ENCODE results near the gene PET117. TPM values are rescaled to one million over a fixed set of nuclear protein-coding genes. Genes with fewer than 3 reads are reported as not detected.
A peak's percentile ranks its signal among the peaks of the same experiment; 100 is the strongest.
"Not testable (repeated sequence)": the region's sequence is repeated elsewhere in the genome, so short reads cannot be mapped to it uniquely, and the experiment has no call there.

The PET117 gene
- total RNA-seq, 4 donors from 2014 or later, result 5.1 to 17.4 (median 11.0) TPM

DNA sequence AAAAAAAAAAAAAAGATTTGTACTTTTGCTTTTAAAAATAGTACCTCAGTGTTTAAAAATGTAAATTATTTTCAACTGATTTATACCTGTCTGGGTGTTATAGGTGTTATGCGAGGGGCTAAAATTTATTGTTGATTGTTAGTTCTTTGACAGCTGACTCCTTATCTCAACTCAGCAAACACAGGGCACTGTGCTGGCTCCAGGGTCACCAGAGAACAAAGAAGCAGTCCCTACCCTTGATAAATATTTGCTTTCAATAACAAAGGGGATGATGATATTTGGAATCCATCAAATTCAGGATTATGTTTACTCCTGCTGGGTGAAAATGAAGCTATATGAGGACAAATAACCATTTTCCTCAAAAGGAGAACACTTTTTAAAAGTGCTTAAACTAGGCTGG is 34.2 kb upstream of the PET117 start:
- Histone ChIP-seq H3K27ac (no peak overlapping the region), H3K27me3 (peaks cover 0 to 4% of the 10 kb centered on the region in 2 donors), H3K4me1 (no peaks in the 10 kb centered on the region), H3K36me3 (no peaks in the 10 kb centered on the region), H3K9me3 (peaks cover 0 to 5% (median 0%) of the 10 kb centered on the region in 4 donors), H3K4me3 (no peak overlapping the region)
- TF ChIP-seq POLR2A (IDR thresholded peaks at IDR 0.05), result no peak
- TF ChIP-seq, protein P1, sequence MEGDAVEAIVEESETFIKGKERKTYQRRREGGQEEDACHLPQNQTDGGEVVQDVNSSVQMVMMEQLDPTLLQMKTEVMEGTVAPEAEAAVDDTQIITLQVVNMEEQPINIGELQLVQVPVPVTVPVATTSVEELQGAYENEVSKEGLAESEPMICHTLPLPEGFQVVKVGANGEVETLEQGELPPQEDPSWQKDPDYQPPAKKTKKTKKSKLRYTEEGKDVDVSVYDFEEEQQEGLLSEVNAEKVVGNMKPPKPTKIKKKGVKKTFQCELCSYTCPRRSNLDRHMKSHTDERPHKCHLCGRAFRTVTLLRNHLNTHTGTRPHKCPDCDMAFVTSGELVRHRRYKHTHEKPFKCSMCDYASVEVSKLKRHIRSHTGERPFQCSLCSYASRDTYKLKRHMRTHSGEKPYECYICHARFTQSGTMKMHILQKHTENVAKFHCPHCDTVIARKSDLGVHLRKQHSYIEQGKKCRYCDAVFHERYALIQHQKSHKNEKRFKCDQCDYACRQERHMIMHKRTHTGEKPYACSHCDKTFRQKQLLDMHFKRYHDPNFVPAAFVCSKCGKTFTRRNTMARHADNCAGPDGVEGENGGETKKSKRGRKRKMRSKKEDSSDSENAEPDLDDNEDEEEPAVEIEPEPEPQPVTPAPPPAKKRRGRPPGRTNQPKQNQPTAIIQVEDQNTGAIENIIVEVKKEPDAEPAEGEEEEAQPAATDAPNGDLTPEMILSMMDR (IDR thresholded peaks at IDR 0.05), result no peak
- no peak for TF ChIP-seq EP300 (IDR thresholded peaks at IDR 0.05)
- 75 to 84% methylated on average over 1 of the region's 1 CpG for WGBS, 2 donors
- DNase-seq (ENCODE audit: low spot score in 2 of 2), result no peak

DNA sequence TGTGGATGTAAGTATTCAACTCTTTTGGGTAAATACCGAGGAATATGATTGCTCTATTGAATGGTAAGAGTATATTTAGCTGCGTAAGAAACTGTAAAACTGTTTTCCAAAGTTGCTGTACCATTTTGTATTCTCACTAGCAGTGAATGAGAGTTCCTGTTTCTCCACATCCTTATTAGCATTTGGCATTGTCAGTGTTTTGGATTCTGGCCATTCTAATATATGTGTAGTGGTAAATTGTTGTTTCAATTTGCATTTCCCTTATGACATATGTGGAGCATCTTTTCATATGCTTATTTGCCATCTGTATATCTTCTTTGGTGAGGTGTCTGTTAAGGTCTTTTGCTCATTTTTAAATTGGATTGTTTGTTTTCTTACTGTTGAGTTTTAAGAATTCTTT is 29.3 kb upstream of the PET117 start:
- WGBS, 2 donors, result 88 to 90% methylated on average over 2 of the region's 2 CpGs

DNA sequence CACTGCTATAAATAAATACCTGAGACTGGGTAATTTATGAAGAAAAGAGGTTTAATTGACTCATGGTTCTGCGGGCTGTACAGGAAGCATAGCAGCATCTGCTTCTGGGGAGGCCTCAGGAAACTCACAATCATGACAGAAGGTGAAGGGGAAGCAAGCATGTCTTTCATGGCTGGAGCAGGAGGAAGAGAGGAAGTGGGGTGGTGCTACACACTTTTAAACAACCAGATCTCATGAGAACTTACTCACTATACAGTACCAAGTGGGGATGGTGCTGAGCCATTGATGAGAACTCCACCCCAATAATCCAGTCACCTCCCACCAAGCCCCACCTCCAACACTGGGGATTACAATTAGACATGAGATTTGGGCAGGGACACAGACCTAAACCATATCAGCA is 9.1 kb upstream of the PET117 start:
- not testable (repeated sequence) for H3K4me3 ChIP-seq; H3K4me1 ChIP-seq; H3K27ac ChIP-seq; H3K9me3 ChIP-seq; H3K27me3 ChIP-seq; DNase-seq (ENCODE audit: low spot score in 2 of 2); H3K36me3 ChIP-seq
- WGBS, 2 donors, result 60 to 72% methylated on average over 1 of the region's 1 CpG

More for the DNA sequence above, 29.3 kb upstream of the PET117 start:
- Histone ChIP-seq H3K9me3 (peaks cover 0 to 5% (median 0%) of the 10 kb centered on the region in 4 donors), H3K27ac (no peak overlapping the region), H3K27me3 (no peaks in the 10 kb centered on the region), H3K36me3 (no peaks in the 10 kb centered on the region), H3K4me3 (no peak overlapping the region), H3K4me1 (no peaks in the 10 kb centered on the region)
- TF ChIP-seq POLR2A (IDR thresholded peaks at IDR 0.05), result no peak
- TF ChIP-seq, protein P1 (IDR thresholded peaks at IDR 0.05), result no peak
- no peak for TF ChIP-seq EP300 (IDR thresholded peaks at IDR 0.05)
- DNase-seq (ENCODE audit: low spot score in 2 of 2), result no peak

DNA sequence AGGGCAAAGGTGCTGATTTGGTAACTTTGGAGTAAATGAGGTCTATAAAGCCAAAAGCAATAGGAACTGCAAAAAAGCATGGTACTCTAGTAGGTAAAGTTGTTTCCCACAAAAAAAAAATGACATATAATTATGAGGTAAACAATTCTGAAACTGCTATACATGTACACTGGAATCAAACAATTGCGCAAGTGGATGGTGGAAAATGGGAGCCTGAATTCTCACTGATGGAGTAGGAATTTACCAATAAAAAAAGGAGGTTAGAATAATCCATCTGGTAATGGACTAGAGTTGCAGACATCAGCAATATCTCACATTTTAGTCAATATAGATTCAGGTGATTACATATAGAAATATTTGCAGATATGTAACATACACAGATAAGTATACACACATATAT is 5.0 kb upstream of the PET117 start:
- H3K27me3 ChIP-seq, result no peaks in the 10 kb centered on the region
- no peak for DNase-seq (ENCODE audit: low spot score in 2 of 2)
- H3K4me1 ChIP-seq, result peaks cover 0 to 8% (median 2%) of the 10 kb centered on the region in 4 donors
- TF ChIP-seq EP300 (IDR thresholded peaks at IDR 0.05) (no peak), POLR2A (IDR thresholded peaks at IDR 0.05) (no peak)
- TF ChIP-seq, protein P1 (IDR thresholded peaks at IDR 0.05), result no peak
- H3K9me3 ChIP-seq, result no peaks in the 10 kb centered on the region
- no peak overlapping the region for H3K4me3 ChIP-seq
- WGBS, 2 donors, result 97 to 98% methylated on average over 1 of the region's 1 CpG
- no peak overlapping the region for H3K27ac ChIP-seq
- H3K36me3 ChIP-seq, result no peaks in the 10 kb centered on the region

DNA sequence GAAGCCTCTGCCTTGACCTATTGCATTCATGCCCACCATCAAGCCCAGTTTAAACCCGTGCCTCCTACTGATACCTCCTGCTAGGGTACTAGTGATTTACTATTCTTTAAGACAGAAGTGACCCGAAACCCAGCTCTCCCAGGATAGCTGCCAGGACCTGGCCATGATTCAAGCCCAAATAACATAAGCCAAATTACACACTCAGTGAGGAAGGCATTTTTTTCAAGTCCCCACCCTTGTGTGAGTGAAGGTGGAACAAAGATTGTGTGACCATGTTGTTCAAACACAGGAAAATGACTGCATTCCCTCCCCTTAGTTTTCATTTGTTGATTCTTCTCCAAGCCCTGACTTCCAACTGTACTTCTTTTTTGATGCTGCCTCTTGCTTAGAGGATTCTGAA is 3.7 kb upstream of the PET117 start:
- 46 to 54% methylated on average over 2 of the region's 2 CpGs for WGBS, 2 donors
- Histone ChIP-seq H3K27ac (no peak overlapping the region), H3K4me1 (peaks cover 0 to 13% (median 6%) of the 10 kb centered on the region in 4 donors), H3K36me3 (no peaks in the 10 kb centered on the region), H3K27me3 (no peaks in the 10 kb centered on the region), H3K4me3 (no peak overlapping the region), H3K9me3 (no peaks in the 10 kb centered on the region)
- no peak for DNase-seq (ENCODE audit: low spot score in 2 of 2)
- TF ChIP-seq, protein P1 (IDR thresholded peaks at IDR 0.05), result no peak
- TF ChIP-seq POLR2A (IDR thresholded peaks at IDR 0.05) (no peak), EP300 (IDR thresholded peaks at IDR 0.05) (no peak)

DNA sequence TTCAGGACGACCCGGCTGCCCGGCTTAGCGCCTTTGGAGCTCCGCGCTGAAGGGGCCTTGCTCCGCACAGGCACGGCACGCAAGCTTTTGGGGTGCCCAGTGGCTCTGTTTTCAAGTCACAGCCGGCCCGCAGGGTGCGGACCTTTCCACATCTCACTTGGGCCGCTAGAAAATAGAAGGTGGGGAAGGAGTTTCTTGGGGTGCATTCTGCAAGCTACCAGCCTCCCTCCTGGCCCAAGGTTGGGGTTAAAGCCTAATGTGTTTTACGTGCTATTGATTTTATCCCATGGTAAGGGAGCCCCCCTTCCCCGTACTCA is 561 bp downstream of the PET117 start:
- Histone ChIP-seq H3K36me3 (peaks cover 0 to 10% (median 0%) of the 10 kb centered on the region in 3 donors), H3K4me3 (peak overlapping the region; percentile 63 to 89 (median 75)), H3K4me1 (peaks cover 0 to 35% (median 14%) of the 10 kb centered on the region in 4 donors), H3K27ac (peak overlapping the region; percentile 72 to 93 (median 88)), H3K9me3 (no peaks in the 10 kb centered on the region), H3K27me3 (no peaks in the 10 kb centered on the region)
- 0 to 1% methylated on average over 8 to 15 of the region's 15 CpGs for WGBS, 2 donors
- TF ChIP-seq EP300 (IDR thresholded peaks at IDR 0.05) (no peak), POLR2A (IDR thresholded peaks at IDR 0.05) (no peak)
- TF ChIP-seq, protein P1 (IDR thresholded peaks at IDR 0.05), result no peak
- no peak for DNase-seq (ENCODE audit: low spot score in 2 of 2)
